Measurements from ENCODE around the gene UBN1. TPM values are rescaled to one million over a fixed set of nuclear protein-coding genes. Genes with fewer than 3 reads are reported as not detected.
A peak's percentile ranks its signal among the peaks of the same experiment; 100 is the strongest.

The UBN1 gene
- polyA plus RNA-seq, 3 donors, result 5.3 to 24.5 (median 7.3) TPM

- H3K27me3 ChIP-seq (ENCODE audit: control insufficient read depth in 2 of 2, insufficient read depth in 2 of 2, low read length in 2 of 2), result no peaks in the 10 kb centered on the region
- no peaks in the 10 kb centered on the region for H3K4me1 ChIP-seq (ENCODE audit: control insufficient read depth in 1 of 2, insufficient read depth in 2 of 2, low read length in 2 of 2)
- no peak overlapping the region for H2AFZ ChIP-seq (ENCODE audit: insufficient read depth, low read depth, low read length, poor library complexity, severe bottlenecking)
- no peak overlapping the region for H3K4me3 ChIP-seq (replicated peaks in 1 of 3; ENCODE audit: low read depth in 2 of 3, low read length in 3 of 3)
- TF ChIP-seq, protein P1, sequence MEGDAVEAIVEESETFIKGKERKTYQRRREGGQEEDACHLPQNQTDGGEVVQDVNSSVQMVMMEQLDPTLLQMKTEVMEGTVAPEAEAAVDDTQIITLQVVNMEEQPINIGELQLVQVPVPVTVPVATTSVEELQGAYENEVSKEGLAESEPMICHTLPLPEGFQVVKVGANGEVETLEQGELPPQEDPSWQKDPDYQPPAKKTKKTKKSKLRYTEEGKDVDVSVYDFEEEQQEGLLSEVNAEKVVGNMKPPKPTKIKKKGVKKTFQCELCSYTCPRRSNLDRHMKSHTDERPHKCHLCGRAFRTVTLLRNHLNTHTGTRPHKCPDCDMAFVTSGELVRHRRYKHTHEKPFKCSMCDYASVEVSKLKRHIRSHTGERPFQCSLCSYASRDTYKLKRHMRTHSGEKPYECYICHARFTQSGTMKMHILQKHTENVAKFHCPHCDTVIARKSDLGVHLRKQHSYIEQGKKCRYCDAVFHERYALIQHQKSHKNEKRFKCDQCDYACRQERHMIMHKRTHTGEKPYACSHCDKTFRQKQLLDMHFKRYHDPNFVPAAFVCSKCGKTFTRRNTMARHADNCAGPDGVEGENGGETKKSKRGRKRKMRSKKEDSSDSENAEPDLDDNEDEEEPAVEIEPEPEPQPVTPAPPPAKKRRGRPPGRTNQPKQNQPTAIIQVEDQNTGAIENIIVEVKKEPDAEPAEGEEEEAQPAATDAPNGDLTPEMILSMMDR (IDR thresholded peaks at IDR 0.05), result no peak
- DNase-seq, result no peak
- intact Hi-C loops (cut with micrococcal nuclease), result no loop called here
- Mint-ChIP-seq H3K27me3 (ENCODE audit: low read depth in 3 of 3) (peaks cover 0 to 3% (median 0%) of the 10 kb centered on the region in 3 donors), H3K4me1 (peaks cover 4% of the 10 kb centered on the region), H3K4me3 (no peak overlapping the region), H3K9me3 (no peaks in the 10 kb centered on the region), H3K27ac (peak overlapping the region in 2 of 7 donors; percentile 11 to 77), H3K36me3 (peaks cover 74 to 96% of the 10 kb centered on the region in 2 donors)
- H3K9me3 ChIP-seq (replicated peaks in 1 of 2; ENCODE audit: control insufficient read depth in 1 of 2, insufficient read depth in 1 of 2, low read length in 2 of 2), result no peaks in the 10 kb centered on the region
- H3K4me2 ChIP-seq (replicated peaks; ENCODE audit: extremely low read depth, low read length, poor library complexity, severe bottlenecking), result no peak overlapping the region
- H3K36me3 ChIP-seq (replicated peaks in 1 of 2; ENCODE audit: control insufficient read depth in 1 of 2, insufficient read depth in 2 of 2, low read length in 2 of 2), result peaks cover 85 to 97% of the 10 kb centered on the region in 2 donors
- no peak overlapping the region for H3K27ac ChIP-seq (ENCODE audit: low read depth in 1 of 2, low read length in 2 of 2)
- H4K20me1 ChIP-seq (ENCODE audit: insufficient read depth, low read length), result peaks cover 66% of the 10 kb centered on the region
- H3K79me2 ChIP-seq (ENCODE audit: insufficient read depth, low read length), result peaks cover 61% of the 10 kb centered on the region
- no peak overlapping the region for H3K9ac ChIP-seq (ENCODE audit: insufficient read depth, low read length, poor library complexity, severe bottlenecking)
- WGBS (ENCODE audit: insufficient coverage), result 71% methylated on average over 2 of the region's 13 CpGs
Observed at GRCh38 chr16:4837733-4838501, 9.4 kb upstream of the UBN1 start.

DNA sequence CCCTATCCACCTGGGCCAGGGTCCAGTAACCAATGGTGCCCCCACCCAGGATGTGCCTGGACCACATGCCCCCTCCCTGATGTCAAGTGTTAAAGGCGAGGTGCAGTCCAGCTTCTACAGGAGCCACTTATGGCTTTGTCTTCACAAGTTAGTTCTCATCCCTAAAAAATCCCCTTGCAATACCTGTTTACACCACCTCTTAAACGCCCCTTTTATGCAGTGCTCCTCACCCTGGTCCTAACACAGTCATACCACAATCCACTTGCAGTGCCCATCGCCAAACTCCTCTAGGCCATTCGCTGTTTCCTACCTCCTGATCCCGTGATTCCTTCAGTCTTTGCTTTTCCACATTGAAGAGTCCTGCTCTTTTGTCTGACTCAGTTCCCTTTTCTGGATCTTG is 7.3 kb upstream of the UBN1 start:
- Histone ChIP-seq H2AFZ (ENCODE audit: insufficient read depth, low read depth, low read length, poor library complexity, severe bottlenecking) (no peak overlapping the region), H3K27ac (ENCODE audit: low read depth in 1 of 2, low read length in 2 of 2) (no peak overlapping the region), H3K27me3 (ENCODE audit: control insufficient read depth in 2 of 2, insufficient read depth in 2 of 2, low read length in 2 of 2) (no peaks in the 10 kb centered on the region), H3K79me2 (ENCODE audit: insufficient read depth, low read length) (peaks cover 60% of the 10 kb centered on the region), H3K4me2 (replicated peaks; ENCODE audit: extremely low read depth, low read length, poor library complexity, severe bottlenecking) (no peak overlapping the region), H3K9ac (ENCODE audit: insufficient read depth, low read length, poor library complexity, severe bottlenecking) (no peak overlapping the region), H3K4me1 (ENCODE audit: control insufficient read depth in 1 of 2, insufficient read depth in 2 of 2, low read length in 2 of 2) (no peaks in the 10 kb centered on the region), H3K9me3 (replicated peaks in 1 of 2; ENCODE audit: control insufficient read depth in 1 of 2, insufficient read depth in 1 of 2, low read length in 2 of 2) (no peaks in the 10 kb centered on the region), H3K36me3 (replicated peaks in 1 of 2; ENCODE audit: control insufficient read depth in 1 of 2, insufficient read depth in 2 of 2, low read length in 2 of 2) (peaks cover 86 to 97% of the 10 kb centered on the region in 2 donors), H3K4me3 (replicated peaks in 1 of 3; ENCODE audit: low read depth in 2 of 3, low read length in 3 of 3) (no peak overlapping the region), H4K20me1 (ENCODE audit: insufficient read depth, low read length) (peaks cover 57% of the 10 kb centered on the region)
- Mint-ChIP-seq H3K27ac (peak overlapping the region in 1 of 7 donors; percentile 12), H3K4me3 (no peak overlapping the region), H3K9me3 (no peaks in the 10 kb centered on the region), H3K4me1 (no peaks in the 10 kb centered on the region), H3K27me3 (ENCODE audit: low read depth in 3 of 3) (peaks cover 0 to 2% (median 0%) of the 10 kb centered on the region in 3 donors), H3K36me3 (peaks cover 82 to 96% of the 10 kb centered on the region in 2 donors)
- 94% methylated on average over 5 of the region's 5 CpGs for WGBS (ENCODE audit: insufficient coverage)
- DNase-seq, result no peak
- TF ChIP-seq, protein P1 (IDR thresholded peaks at IDR 0.05), result no peak
- intact Hi-C loops (cut with micrococcal nuclease), result loop anchor here in 1 of 2 donors (10.0 kb wide), 1 partner anchor 115 kb away; the partner anchor contains the start of gene SEC14L5
